ENCODE results near the gene TTLL10.

DNA sequence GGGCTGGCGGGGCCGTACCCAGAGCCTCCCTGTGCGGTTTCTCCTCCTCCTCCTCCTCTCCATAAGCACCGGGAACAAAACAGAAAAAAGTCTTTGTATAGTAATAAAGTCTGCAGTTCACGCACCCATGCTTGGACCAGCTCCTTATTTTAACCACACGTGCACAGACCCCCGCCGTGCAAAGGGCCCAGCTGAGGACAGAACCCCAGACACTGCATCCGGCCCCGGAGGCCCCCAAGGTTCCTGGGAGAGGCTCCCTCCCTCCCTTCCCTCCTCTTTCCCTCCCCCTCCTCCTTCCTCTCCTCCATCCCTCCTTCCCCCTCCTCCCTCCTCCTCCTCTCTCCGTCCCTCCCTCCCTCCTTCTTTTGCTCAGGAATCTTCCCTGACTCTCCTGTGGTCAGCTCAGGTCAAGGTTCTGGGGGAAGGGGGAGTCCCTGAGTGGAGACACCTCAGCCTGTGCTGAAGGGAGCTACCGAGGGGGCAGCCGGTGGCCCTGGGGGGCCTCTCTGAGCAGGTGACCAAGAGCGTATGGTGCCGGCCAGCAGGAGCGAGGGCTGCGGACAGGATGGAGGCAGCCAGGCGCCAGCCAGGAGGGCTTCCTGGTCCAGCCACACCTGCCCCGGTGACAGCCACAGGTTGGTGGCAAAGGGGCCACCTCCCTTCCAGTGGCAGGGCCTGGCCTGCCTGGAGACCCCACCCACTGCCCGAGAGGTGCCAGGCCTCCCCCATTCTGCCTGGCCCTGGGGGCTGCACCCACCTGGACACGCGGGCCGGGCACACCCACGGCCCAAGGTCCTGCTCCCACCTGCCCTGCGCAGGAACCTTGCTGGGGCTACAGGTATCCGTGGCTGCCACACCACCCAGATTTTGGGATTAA lies 3.2 kb upstream of the TTLL10 start:
- TF ChIP-seq POLR2A (IDR thresholded peaks at IDR 0.05; ENCODE audit: low read depth, low read length) = no peak
- TF ChIP-seq POLR2AphosphoS5 (IDR thresholded peaks at IDR 0.05; ENCODE audit: low read depth, low read length) = no peak
